IMR-90 (cell line): ENCODE measurements around the gene INPP5A.

Experiments used
- CTCF ChIP-seq: conservative IDR thresholded peaks from 2 replicates; pipeline ENCODE4 v1.5.1; 2012; ENCODE audit warnings: mild to moderate bottlenecking, low read depth, low read length, improper control_type of control experiment
- ELK1 ChIP-seq: fragments of 150-350 bp; IDR thresholded peaks from 2 replicates; pipeline ENCODE4 v1.6.1; 2016; ENCODE audit warnings: low read depth, mild to moderate bottlenecking, low read length, moderate library complexity, borderline replicate concordance
- MXI1 ChIP-seq: IDR thresholded peaks from 2 replicates; pipeline ENCODE4 v1.6.1; 2012; ENCODE audit warnings: low read depth, mild to moderate bottlenecking, low read length, moderate library complexity, borderline replicate concordance
- POLR2A ChIP-seq: IDR thresholded peaks from 2 replicates; pipeline ENCODE4 v1.6.1; 2012; ENCODE audit warnings: mild to moderate bottlenecking, low read depth, low read length
- RAD21 ChIP-seq: IDR thresholded peaks from 2 replicates; pipeline ENCODE4 v1.6.1; 2012; ENCODE audit warnings: low read length, improper control_type of control experiment

- TF ChIP-seq CTCF (no peak), POLR2A (no peak), MXI1 (no peak), ELK1 (no peak), RAD21 (no peak)
Measured at GRCh38 chr10:132687893-132688579, 150.4 kb downstream of the INPP5A start.
